WERI-Rb-1 (cell line): ENCODE results near the gene RYR3.
"Not testable (repeated sequence)": the region's sequence is repeated elsewhere in the genome, so short reads cannot be mapped to it uniquely, and the experiment has no call there.

Source experiments
- DNase-seq: peaks from one replicate; pipeline ENCODE4 v3.0.0-alpha.2; 2020
- H3K27ac ChIP-seq: fragments of 250-450 bp; sonication (Bioruptor Pico); 2 replicates; pipeline ENCODE4 v1.5.1; 2020; ENCODE audit warnings: mild to moderate bottlenecking, moderate library complexity
- H3K27me3 ChIP-seq: fragments of 250-450 bp; sonication (Bioruptor Pico); 2 replicates; pipeline ENCODE4 v1.5.1; 2021; ENCODE audit warnings: mild to moderate bottlenecking, low read depth, moderate library complexity; ENCODE audit not compliant: insufficient read depth, severe bottlenecking
- H3K36me3 ChIP-seq: fragments of 250-450 bp; sonication (Bioruptor Pico); 2 replicates; pipeline ENCODE4 v1.5.1; 2020; ENCODE audit warnings: mild to moderate bottlenecking, moderate library complexity
- H3K4me3 ChIP-seq: 2 replicates; pipeline ENCODE4 v1.5.1; 2011; ENCODE audit warnings: low read depth, mild to moderate bottlenecking, control low read depth, low read length
- H3K9me3 ChIP-seq: fragments of 250-450 bp; sonication (Bioruptor Pico); 2 replicates; pipeline ENCODE4 v1.5.1; 2021; ENCODE audit warnings: mild to moderate bottlenecking, moderate library complexity; ENCODE audit not compliant: severe bottlenecking
- CTCF ChIP-seq: IDR thresholded peaks from 2 replicates; pipeline ENCODE4 v1.5.1; 2011; ENCODE audit warnings: low read depth, mild to moderate bottlenecking, control low read depth, inconsistent platforms, low read length

RYR3 gene

GRCh38 chr15:33561967-33562366 lies 251.2 kb downstream of the RYR3 start:
- no peaks in the 10 kb centered on the region for H3K27me3 ChIP-seq
- no peak overlapping the region for H3K27ac ChIP-seq
- DNase-seq: no peak
- TF ChIP-seq CTCF: no peak
- H3K4me3 ChIP-seq: no peak overlapping the region
- H3K9me3 ChIP-seq: no peaks in the 10 kb centered on the region
- no peaks in the 10 kb centered on the region for H3K36me3 ChIP-seq

GRCh38 chr15:33565094-33565493 lies 254.3 kb downstream of the RYR3 start:
- no peaks in the 10 kb centered on the region for H3K9me3 ChIP-seq
- no peak overlapping the region for H3K27ac ChIP-seq
- no peak for TF ChIP-seq CTCF
- H3K4me3 ChIP-seq: no peak overlapping the region
- DNase-seq: no peak
- no peaks in the 10 kb centered on the region for H3K36me3 ChIP-seq
- no peaks in the 10 kb centered on the region for H3K27me3 ChIP-seq

GRCh38 chr15:33567652-33568051 lies 256.9 kb downstream of the RYR3 start:
- TF ChIP-seq CTCF: no peak
- Histone ChIP-seq H3K4me3 (no peak overlapping the region), H3K36me3 (no peaks in the 10 kb centered on the region), H3K27ac (no peak overlapping the region), H3K27me3 (no peaks in the 10 kb centered on the region), H3K9me3 (no peaks in the 10 kb centered on the region)
- DNase-seq: no peak

- Histone ChIP-seq H3K4me3 (no peak overlapping the region), H3K27me3 (no peaks in the 10 kb centered on the region), H3K9me3 (no peaks in the 10 kb centered on the region), H3K36me3 (no peaks in the 10 kb centered on the region), H3K27ac (no peak overlapping the region)
- TF ChIP-seq CTCF: no peak
- DNase-seq: no peak
Observed at GRCh38 chr15:33569036-33569435, 258.3 kb downstream of the RYR3 start.

GRCh38 chr15:33577911-33578310 lies 267.1 kb downstream of the RYR3 start:
- H3K9me3 ChIP-seq, DNase-seq, H3K27me3 ChIP-seq, H3K36me3 ChIP-seq, H3K27ac ChIP-seq, H3K4me3 ChIP-seq: not testable (repeated sequence)

GRCh38 chr15:33580526-33580925 lies 269.8 kb downstream of the RYR3 start:
- TF ChIP-seq CTCF: no peak
- DNase-seq: no peak

GRCh38 chr15:33581032-33581431 lies 270.3 kb downstream of the RYR3 start:
- Histone ChIP-seq H3K4me3 (no peak overlapping the region), H3K27me3 (no peaks in the 10 kb centered on the region), H3K27ac (no peak overlapping the region), H3K36me3 (no peaks in the 10 kb centered on the region), H3K9me3 (no peaks in the 10 kb centered on the region)
- TF ChIP-seq CTCF: no peak
- no peak for DNase-seq

More at GRCh38 chr15:33580526-33580925, 269.8 kb downstream of the RYR3 start:
- Histone ChIP-seq H3K27ac (no peak overlapping the region), H3K4me3 (no peak overlapping the region), H3K9me3 (no peaks in the 10 kb centered on the region), H3K27me3 (no peaks in the 10 kb centered on the region), H3K36me3 (no peaks in the 10 kb centered on the region)
